OCI-LY1 (cell line): Measurements from ENCODE around the gene GJD3.

Source experiments
- H2AFZ ChIP-seq: fragments of 200-600 bp; sonication (generic), shearing (Covaris generic); 2 replicates; pipeline ENCODE4 v1.6.0; 2014; ENCODE audit warnings: antibody characterized with exemption, mild to moderate bottlenecking, low read length
- H3F3A ChIP-seq: fragments of 200-600 bp; sonication (generic), shearing (Covaris generic); 2 replicates; pipeline ENCODE4 v1.6.0; 2014; ENCODE audit warnings: mild to moderate bottlenecking, antibody characterized with exemption, low read length, moderate library complexity; ENCODE audit not compliant: insufficient read depth
- H3K27ac ChIP-seq: fragments of 200-600 bp; sonication (generic); 2 replicates; pipeline ENCODE4 v1.5.1; 2014; ENCODE audit warnings: low read length, mixed run types, mild to moderate bottlenecking, low read depth; ENCODE audit not compliant: poor library complexity, severe bottlenecking
- H3K27me3 ChIP-seq: fragments of 200-600 bp; sonication (generic); 2 replicates; pipeline ENCODE4 v1.6.0; 2014; ENCODE audit warnings: antibody characterized with exemption, mild to moderate bottlenecking, low read length, moderate library complexity; ENCODE audit not compliant: insufficient read depth
- H3K36me3 ChIP-seq: fragments of 200-600 bp; sonication (generic); 2 replicates; pipeline ENCODE4 v1.6.1; 2014; ENCODE audit warnings: mild to moderate bottlenecking, antibody characterized with exemption, low read length, moderate library complexity, mixed read lengths; ENCODE audit not compliant: insufficient read depth
- H3K4me1 ChIP-seq: fragments of 200-600 bp; sonication (generic); 2 replicates; pipeline ENCODE4 v1.5.1; 2014; ENCODE audit warnings: mild to moderate bottlenecking, low read length, moderate library complexity; ENCODE audit not compliant: insufficient read depth, severe bottlenecking
- H3K4me2 ChIP-seq: fragments of 200-600 bp; sonication (generic), shearing (Covaris generic); 2 replicates; pipeline ENCODE4 v1.6.1; 2014; ENCODE audit warnings: low read length
- H3K4me3 ChIP-seq: fragments of 200-600 bp; sonication (generic); 2 replicates; pipeline ENCODE4 v1.5.1; 2014; ENCODE audit warnings: low read length, low read depth, mild to moderate bottlenecking, mixed read lengths; ENCODE audit not compliant: poor library complexity, severe bottlenecking
- H3K79me2 ChIP-seq: fragments of 200-600 bp; shearing (Covaris generic); 2 replicates; pipeline ENCODE4 v1.6.1; 2016; ENCODE audit warnings: mixed run types, low read length, mixed read lengths; ENCODE audit not compliant: insufficient read depth
- H3K9ac ChIP-seq: fragments of 200-600 bp; sonication (generic), shearing (Covaris generic); 2 replicates; pipeline ENCODE4 v1.6.1; 2014; ENCODE audit warnings: mild to moderate bottlenecking, low read length, mixed read lengths
- H3K9me2 ChIP-seq: fragments of 200-600 bp; sonication (generic), shearing (Covaris generic); 2 replicates; pipeline ENCODE4 v1.6.1; 2014; ENCODE audit warnings: low read depth, mild to moderate bottlenecking, low read length, mixed read lengths
- H3K9me3 ChIP-seq: fragments of 200-600 bp; shearing (Covaris generic); 2 replicates; pipeline ENCODE4 v1.6.1; 2014; ENCODE audit warnings: low read length, mixed read lengths
- H4K20me1 ChIP-seq: fragments of 200-600 bp; sonication (generic), shearing (Covaris generic); 2 replicates; pipeline ENCODE4 v1.6.0; 2016; ENCODE audit warnings: mild to moderate bottlenecking, low read length; ENCODE audit not compliant: insufficient read depth
- CTCF ChIP-seq: fragments of 200-600 bp; sonication (generic), shearing (Covaris generic); IDR thresholded peaks from 2 replicates; pipeline ENCODE4 v1.5.1; 2017; ENCODE audit warnings: mild to moderate bottlenecking, antibody characterized with exemption, low read length, moderate library complexity, mixed read lengths
- EZH2 ChIP-seq: fragments of 200-600 bp; sonication (generic), shearing (Covaris generic); IDR thresholded peaks from 2 replicates; pipeline ENCODE4 v1.8.0; 2017; ENCODE audit warnings: borderline replicate concordance, mixed run types, mild to moderate bottlenecking, antibody characterized with exemption, low read length, moderate library complexity, mixed read lengths

The GJD3 gene

DNA sequence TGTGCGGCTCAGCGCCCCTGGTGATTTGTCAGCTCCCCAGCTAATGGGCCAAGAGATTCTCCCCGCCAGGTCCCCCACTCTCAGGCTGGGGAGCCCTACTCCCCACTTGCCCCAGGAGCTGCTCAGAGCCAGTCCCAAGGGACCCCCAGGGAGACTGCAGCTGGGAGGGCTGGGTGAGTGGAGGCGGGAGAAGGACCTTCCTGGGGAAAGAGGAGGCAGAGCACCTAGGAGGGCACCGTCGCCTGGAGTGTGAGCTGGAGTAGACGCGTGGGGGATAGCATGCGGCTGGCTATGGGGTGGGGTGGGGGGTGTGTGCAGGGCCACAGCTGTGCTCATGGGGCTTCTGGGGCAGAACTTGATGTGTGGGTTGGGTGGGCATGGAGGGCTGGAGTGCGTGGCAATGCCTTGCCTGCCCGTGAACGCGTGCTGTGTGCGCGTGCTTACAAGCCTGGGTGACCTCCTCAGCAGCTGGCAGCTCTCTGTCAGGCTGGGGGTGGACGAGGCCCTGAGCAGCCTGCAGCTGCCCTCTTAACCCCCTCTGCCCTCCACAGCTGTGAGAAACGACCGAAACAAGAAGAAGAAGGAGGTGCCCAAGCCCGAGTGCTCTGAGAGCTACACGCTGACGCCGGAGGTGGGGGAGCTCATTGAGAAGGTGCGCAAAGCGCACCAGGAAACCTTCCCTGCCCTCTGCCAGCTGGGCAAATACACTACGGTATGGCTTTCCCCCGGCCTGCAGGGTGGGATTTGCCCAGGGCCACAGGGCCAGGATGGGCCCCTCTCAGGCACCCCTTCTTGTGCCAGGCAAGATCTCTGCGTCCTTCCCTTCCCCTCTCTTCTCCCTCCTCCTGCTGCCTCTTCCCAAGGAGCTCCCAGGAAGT is 12.9 kb downstream of the GJD3 start:
- H3K9ac ChIP-seq: no peak overlapping the region
- H3K27ac ChIP-seq: no peak overlapping the region
- H3K9me3 ChIP-seq: no peaks in the 10 kb centered on the region
- no peaks in the 10 kb centered on the region for H3K79me2 ChIP-seq
- TF ChIP-seq EZH2: no peak
- no peak for TF ChIP-seq CTCF
- H3K36me3 ChIP-seq: no peaks in the 10 kb centered on the region
- no peaks in the 10 kb centered on the region for H3K9me2 ChIP-seq
- H2AFZ ChIP-seq: no peak overlapping the region
- peaks cover 3% of the 10 kb centered on the region for H3K4me1 ChIP-seq
- H3K27me3 ChIP-seq: peaks cover 5% of the 10 kb centered on the region; the same call in 1 of the 2 replicates
- H4K20me1 ChIP-seq: no peaks in the 10 kb centered on the region
- no peaks in the 10 kb centered on the region for H3F3A ChIP-seq
- H3K4me2 ChIP-seq: no peak overlapping the region
- no peak overlapping the region for H3K4me3 ChIP-seq

- H4K20me1 ChIP-seq: no peaks in the 10 kb centered on the region
- peaks cover 5% of the 10 kb centered on the region; the same call in 1 of the 2 replicates for H3K27me3 ChIP-seq
- no peaks in the 10 kb centered on the region for H3K9me3 ChIP-seq
- H3K79me2 ChIP-seq: no peaks in the 10 kb centered on the region
- H2AFZ ChIP-seq: no peak overlapping the region
- H3K9me2 ChIP-seq: no peaks in the 10 kb centered on the region
- H3K4me2 ChIP-seq: no peak overlapping the region
- peaks cover 3% of the 10 kb centered on the region for H3K4me1 ChIP-seq
- no peak for TF ChIP-seq CTCF
- no peak for TF ChIP-seq EZH2
- no peak overlapping the region for H3K9ac ChIP-seq
- no peak overlapping the region for H3K4me3 ChIP-seq
- no peaks in the 10 kb centered on the region for H3K36me3 ChIP-seq
- no peaks in the 10 kb centered on the region for H3F3A ChIP-seq
- no peak overlapping the region for H3K27ac ChIP-seq
These were observed 13.7 kb downstream of the GJD3 start for GRCh38 chr17:40350689-40351358.

DNA sequence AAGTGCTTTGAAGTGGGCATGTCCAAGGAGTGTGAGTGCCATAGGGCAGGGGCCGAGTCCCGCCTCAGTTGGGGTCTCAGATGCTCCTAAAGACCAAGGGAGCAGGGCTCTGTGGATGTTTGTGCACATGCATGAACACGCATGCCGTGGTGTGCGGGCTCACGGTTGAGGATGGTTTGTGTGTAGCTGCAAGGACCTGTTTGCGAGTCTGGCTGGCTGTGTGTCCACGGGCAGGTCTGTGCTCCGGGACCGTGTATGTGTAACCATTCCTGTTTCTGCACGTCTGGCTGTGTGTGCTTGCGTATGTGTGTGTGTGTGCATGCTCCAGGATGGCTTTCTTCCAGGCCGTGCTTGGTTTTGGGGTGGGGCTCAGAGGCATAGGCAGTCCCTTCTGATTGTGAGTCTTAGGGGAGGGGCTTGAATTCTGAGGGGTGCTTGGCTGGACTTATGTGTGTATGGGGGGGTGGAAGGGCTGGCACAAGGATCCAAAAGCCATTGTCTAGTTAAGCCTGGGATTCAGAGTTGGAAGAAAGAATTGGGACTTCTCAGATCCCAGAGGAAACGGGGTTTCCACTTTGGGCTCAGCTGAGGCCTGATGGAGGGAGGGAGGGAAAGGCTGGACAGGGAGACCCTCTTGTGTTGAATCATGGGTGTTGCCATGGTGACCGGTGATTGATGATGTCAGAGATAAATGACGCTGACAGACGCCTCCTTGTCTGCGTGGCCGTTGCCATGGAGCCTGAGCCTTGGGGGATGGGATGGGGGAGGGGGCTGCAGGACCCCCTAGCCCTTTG is 14.4 kb downstream of the GJD3 start:
- no peaks in the 10 kb centered on the region for H4K20me1 ChIP-seq
- no peaks in the 10 kb centered on the region for H3F3A ChIP-seq
- TF ChIP-seq CTCF: no peak
- H3K27me3 ChIP-seq: peaks cover 5% of the 10 kb centered on the region; the same call in 1 of the 2 replicates
- no peak overlapping the region for H3K4me3 ChIP-seq
- H3K79me2 ChIP-seq: no peaks in the 10 kb centered on the region
- H3K27ac ChIP-seq: no peak overlapping the region
- H2AFZ ChIP-seq: no peak overlapping the region
- H3K9me2 ChIP-seq: no peaks in the 10 kb centered on the region
- no peak overlapping the region for H3K4me2 ChIP-seq
- H3K9me3 ChIP-seq: no peaks in the 10 kb centered on the region
- H3K9ac ChIP-seq: no peak overlapping the region
- peaks cover 7% of the 10 kb centered on the region for H3K4me1 ChIP-seq
- no peaks in the 10 kb centered on the region for H3K36me3 ChIP-seq
